Subcutaneous adipose tissue (tissue), 4 donors: ENCODE results near the gene TEX54. TPM values are rescaled to one million over a fixed set of nuclear protein-coding genes. Genes with fewer than 3 reads are reported as not detected.

Experiments used
- total RNA-seq, 4 donors: library from RNA; depleted of rRNA; stranded (reverse); fragments of >200 nt; gene quantifications; one replicate each; pipeline ENCODE4 v1.1.0, GENCODE V29; 2016
- TF ChIP-seq, protein P1 (sequence below): fragments of 450-650 bp; IDR thresholded peaks from one replicate; pipeline ENCODE4 v1.5.1; 2016; ENCODE audit warnings: low read depth, mild to moderate bottlenecking, control low read depth, antibody characterized with exemption, moderate library complexity

TEX54 gene
- total RNA-seq, 4 donors from 2014 or later = not detected

DNA sequence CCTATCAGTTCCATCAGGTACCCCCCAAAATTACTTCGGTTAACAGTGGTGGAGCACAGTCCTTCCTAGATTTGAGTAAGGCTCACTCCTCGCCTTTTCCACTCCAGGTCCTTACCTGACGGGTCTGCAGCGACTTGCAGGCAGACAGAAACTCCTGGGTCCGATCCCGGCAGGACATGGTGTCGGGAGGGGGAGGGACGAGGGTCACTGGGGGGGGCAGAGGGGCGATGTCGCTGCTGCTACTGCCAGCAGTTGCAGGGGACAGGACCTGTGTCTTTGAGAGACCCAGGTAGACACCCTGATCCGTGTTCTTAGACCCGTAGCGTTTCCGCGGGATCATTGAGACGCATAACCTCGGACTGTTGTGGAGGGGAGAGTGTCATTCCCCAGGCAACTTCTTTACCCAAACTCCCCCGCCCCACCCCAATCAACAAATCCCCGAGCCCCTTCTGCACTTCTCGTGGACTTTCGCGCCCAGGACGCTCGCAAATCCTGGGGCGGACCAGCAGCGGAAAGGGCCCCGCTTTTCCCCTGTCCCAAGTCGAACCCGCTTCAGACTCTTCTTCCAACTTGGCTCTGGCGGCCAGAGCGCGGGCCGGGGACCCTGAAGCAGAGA, 1.6 kb downstream of the TEX54 start:
- TF ChIP-seq, protein P1, sequence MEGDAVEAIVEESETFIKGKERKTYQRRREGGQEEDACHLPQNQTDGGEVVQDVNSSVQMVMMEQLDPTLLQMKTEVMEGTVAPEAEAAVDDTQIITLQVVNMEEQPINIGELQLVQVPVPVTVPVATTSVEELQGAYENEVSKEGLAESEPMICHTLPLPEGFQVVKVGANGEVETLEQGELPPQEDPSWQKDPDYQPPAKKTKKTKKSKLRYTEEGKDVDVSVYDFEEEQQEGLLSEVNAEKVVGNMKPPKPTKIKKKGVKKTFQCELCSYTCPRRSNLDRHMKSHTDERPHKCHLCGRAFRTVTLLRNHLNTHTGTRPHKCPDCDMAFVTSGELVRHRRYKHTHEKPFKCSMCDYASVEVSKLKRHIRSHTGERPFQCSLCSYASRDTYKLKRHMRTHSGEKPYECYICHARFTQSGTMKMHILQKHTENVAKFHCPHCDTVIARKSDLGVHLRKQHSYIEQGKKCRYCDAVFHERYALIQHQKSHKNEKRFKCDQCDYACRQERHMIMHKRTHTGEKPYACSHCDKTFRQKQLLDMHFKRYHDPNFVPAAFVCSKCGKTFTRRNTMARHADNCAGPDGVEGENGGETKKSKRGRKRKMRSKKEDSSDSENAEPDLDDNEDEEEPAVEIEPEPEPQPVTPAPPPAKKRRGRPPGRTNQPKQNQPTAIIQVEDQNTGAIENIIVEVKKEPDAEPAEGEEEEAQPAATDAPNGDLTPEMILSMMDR = no peak

DNA sequence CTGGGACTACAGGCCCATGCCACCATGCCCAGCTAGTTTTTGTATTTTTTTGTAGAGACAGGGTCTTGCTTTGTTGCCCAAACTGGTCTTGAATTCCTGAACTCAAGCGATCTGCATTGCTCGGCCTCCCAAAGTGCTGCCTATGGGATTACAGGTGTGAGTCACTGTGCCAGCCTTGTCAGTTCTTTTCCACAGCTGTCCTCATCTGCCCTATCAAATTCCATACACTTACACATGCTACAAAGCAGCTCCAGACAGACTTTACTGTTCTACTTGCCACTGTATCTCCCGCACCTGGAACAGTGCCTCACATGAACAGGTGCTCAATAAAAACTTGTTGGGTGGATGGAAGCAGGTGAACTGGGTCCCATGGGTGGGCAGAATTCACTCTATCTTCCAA, 9.0 kb downstream of the TEX54 start:
- TF ChIP-seq, protein P1 = no peak

DNA sequence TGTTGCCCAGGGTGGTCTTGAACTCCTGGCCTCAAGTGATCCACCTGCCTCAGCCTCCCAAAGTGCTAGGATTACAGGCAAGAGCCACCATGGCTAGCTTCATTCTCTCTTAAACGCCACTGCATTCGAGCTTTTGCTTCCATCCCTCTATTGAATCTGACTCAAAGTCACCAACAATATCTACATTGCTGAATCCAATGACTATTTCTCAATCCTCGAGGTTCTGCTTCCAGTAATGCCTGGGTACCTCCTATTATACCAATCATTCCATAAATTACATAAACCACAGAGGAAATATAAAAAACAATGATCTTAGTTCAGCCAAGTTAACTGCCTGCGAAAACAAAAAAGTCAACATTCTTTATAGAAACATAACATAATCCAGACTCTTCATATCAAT, 15.5 kb downstream of the TEX54 start:
- TF ChIP-seq, protein P1 = no peak

DNA sequence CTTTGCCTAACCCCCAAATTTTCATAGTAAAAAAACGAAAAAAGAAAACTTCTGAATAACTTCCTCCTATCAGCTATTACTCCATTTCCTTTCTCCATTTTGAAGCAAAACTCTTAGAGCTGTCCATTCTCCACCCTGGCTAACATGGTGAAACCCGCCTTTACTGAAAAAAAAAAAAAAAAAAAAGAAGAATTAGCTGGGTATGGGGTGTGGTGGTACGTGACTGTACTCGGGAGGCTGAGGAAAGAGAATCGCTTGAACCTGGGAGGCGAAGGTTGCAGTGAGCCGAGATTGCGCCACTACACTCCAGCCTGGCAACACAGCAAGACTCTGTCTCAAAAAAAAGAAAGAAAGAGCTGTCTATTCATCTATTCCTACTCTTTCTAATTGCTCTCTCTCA, 16.1 kb downstream of the TEX54 start:
- TF ChIP-seq, protein P1 = no peak

DNA sequence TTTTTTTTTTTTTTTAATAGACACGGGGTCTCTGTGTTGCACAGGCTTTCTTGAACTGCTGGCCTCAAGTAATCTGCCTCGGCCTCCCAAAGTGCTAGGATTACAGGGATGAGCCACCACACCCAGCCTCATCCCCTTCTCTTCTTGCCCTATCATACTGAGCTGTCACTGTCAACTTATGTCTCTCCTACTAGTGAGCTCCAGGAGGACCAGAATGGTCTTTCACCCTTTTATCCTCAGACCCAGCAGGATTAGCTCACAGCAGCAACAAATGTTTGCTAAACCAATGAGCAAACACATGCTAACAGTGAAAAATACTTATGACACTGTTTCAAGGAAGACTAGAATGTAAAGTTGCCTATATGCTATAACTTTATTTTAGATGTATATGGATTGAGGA, 21.0 kb downstream of the TEX54 start:
- TF ChIP-seq, protein P1 = no peak

DNA sequence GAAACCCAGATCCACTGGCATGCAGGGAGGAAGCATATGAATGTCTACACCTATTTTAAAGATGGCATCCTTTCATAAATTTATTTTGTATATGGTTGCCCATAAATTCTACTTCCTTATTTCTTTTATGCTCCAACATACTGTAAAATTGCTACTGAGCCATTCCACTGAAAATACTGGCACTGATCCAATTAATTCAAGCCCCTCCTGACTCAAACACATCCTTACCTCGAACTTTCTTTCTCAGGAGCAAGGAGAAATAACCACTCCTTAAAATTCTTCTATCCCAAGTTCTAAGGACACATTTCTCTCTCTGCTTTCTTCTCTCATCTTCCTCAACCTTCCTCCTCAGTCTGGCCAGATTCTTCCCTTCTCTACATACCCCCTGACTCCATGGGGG, 21.9 kb downstream of the TEX54 start:
- TF ChIP-seq, protein P1 = no peak

DNA sequence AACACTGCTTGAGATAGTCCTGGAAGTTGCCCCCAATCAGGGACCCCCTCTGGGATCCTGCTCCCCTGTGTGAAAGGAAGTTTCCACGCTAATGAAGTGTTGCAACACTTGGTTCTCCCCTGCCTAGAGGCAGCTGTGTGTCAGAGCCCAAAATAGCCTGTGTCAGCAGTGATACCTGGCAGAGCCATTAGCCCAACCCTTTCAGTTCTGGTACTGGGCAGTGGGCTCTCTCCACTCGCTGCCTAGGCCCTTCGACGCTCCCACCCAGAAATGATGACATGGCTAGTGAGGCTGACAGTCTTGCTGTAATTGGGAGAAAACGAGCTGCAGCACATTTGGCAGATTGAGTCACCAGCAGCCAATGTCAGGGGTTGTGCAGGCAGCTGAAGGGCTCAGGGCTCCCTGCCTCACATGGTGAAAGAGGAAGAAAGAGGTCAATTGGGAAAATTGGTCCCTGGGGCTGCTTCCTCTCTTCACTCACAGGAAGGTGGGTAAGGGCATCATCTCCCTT, 26.0 kb downstream of the TEX54 start:
- TF ChIP-seq, protein P1 = no peak
